ENCODE data around the gene LY86.

GRCh38 chr6:6546318-6547109, 42.0 kb upstream of the LY86 start:
- TF ChIP-seq, protein P1, sequence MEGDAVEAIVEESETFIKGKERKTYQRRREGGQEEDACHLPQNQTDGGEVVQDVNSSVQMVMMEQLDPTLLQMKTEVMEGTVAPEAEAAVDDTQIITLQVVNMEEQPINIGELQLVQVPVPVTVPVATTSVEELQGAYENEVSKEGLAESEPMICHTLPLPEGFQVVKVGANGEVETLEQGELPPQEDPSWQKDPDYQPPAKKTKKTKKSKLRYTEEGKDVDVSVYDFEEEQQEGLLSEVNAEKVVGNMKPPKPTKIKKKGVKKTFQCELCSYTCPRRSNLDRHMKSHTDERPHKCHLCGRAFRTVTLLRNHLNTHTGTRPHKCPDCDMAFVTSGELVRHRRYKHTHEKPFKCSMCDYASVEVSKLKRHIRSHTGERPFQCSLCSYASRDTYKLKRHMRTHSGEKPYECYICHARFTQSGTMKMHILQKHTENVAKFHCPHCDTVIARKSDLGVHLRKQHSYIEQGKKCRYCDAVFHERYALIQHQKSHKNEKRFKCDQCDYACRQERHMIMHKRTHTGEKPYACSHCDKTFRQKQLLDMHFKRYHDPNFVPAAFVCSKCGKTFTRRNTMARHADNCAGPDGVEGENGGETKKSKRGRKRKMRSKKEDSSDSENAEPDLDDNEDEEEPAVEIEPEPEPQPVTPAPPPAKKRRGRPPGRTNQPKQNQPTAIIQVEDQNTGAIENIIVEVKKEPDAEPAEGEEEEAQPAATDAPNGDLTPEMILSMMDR (IDR thresholded peaks at IDR 0.05): no peak
- TF ChIP-seq POLR2A (IDR thresholded peaks at IDR 0.05): no peak

Measured in uterus (tissue), 2 donors.